UCSD-AML1 (cell line): ENCODE data around the gene CD2AP.

ENCODE experiments used
- DNase-seq: peaks from one replicate; lab custom pipeline; 2025; ENCODE audit not compliant: unreplicated experiment; lab: John Stamatoyannopoulos, UW

The CD2AP gene

DNA sequence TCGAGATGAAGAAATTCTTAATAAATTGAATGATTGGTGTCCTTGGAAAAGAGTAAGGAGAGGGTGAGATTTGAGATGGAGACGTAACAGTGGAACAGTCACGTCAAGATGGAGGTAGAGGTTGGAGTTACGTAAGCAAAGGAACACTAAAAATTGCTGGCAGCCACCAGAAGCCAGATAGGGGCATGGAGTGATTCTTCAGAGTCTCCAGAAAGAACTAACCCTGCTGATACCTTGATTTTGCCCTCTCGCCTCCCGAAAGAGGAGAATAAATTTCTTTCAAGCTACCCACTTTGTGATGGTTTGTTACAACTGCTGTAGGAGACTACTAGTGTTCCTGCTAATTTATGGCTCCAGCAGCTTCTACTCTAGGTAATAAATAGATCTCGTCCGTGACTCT is 17.6 kb downstream of the CD2AP start:
- no peak for DNase-seq

DNA sequence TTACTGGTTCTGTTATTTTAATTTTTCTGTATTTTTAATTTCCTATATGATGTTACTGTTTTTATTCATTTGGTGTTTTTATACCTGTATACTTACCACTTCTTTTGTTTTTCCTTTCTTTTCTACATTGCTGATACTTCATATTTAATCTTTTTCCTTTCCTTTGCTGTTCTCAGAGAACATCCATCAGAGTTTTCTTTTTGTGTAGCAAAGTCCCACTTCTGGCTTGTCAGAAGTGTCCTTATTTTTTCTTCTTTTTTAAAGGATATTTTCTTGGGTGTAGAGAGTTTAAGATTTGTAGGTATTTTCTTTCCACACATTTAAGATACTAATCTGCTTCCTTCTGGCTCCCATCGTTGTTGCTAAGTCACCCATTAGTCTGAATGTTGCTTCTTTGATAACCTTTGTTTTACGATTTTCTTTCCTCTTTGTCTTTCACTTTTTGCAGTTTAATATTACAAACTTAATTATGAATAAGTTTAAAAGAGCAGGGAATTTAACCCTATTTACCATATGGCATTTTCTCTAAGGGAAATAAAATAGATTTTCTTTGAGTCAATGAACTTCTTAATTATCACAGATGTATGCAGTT is 18.5 kb downstream of the CD2AP start:
- DNase-seq = no peak

DNA sequence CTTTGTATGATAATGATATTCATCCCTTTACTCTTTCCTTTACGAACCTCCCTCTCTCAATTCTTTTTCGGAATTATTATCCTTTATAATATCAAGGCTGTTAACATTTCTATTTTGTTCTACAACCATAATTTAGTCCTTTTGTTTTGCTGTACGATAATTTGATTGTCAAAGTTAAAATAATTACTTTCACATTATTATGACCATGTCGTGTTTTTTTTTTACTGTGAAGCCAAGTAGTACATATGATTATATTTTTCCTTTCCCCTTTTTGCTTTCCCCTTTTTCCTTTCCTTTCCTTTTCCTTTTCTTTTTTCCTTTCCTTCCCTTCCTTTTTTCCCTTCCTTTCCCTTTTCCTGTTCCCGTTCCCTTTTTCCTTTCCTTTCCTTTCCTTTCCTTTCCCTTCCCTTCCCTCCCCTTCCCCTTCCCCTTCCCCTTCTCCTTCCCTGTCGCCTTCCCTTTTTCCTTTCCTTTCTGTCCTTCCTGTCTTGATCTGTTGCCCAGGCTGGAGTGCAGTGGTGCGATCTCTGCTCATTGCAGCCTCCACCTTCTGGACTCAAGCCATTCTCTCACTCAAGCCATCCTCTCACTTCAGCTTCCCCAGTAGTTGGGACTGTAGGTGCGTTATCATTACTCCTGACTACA is 19.5 kb downstream of the CD2AP start:
- no peak for DNase-seq

DNA sequence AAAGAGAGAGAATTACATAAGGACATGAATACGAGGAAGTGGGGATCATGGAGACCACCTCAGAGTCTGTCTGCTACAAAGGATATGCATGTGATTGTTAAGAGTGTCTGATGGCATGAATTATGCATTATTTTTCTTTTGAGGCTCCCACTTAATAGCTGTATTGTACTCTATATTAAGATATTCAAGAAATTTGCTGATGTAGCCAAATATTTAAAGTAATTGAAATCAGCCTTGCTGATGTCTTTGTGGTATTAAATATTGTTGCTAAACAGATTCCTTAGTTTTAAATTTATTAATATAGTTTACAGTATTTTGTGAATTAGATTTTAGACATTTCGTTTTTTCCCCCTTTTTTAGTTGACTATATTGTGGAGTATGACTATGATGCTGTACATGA is 25.3 kb downstream of the CD2AP start:
- no peak for DNase-seq

DNA sequence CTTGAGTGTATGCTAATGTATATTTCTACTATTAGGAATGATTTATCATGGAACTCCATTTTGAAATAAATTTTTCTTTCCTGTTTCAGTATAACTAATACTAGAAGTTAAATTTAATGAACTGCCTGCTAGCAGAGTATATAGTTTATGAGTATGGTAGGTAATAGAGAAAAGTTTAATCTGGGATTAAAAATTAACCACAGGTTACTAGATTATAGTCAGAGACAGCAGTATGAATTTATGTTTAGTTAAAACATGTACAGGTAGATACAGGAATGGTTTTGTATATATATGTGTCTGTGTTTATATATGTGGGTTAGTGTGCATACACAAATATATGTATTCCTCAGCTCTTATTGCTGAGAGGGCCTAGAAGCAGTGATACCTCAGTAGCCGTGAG is 32.3 kb downstream of the CD2AP start:
- no peak for DNase-seq

DNA sequence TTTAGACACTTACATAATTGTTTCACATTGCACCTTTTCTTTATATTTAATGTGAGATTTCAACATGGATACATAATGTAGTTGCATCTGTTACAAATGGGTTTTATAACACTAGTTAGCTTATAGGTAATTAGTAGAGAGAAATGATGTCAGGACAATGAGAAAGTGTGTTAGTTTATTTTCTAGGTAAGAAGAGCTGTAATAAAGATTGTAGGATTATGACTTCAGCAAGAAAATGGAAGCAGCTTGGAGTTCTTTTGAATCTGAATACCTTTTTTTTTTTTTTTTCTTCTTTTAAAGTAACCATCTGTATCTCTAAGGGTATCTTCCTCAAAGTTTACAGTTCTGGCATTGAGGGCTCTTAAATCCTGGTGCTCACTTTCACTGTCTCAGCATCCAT is 35.3 kb downstream of the CD2AP start:
- DNase-seq = no peak

DNA sequence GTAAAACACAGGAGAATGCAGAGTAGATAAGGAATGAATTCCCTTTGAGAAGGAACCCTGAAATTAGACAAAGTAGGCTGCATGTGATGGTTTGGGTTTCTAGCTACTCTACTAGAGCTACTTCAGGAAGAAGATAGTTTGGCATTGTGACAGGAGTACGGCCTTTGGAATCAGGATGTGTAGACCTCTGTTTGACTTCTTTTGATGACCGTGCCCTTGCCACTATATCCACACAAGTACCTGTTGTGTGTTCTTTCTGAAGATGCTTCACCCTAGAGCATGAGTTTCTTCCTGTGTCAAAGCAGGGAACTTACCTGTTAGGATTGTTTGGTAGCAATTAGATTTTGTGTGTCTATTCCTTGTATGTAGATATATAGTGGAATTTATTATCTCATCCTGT is 41.7 kb downstream of the CD2AP start:
- DNase-seq = no peak

DNA sequence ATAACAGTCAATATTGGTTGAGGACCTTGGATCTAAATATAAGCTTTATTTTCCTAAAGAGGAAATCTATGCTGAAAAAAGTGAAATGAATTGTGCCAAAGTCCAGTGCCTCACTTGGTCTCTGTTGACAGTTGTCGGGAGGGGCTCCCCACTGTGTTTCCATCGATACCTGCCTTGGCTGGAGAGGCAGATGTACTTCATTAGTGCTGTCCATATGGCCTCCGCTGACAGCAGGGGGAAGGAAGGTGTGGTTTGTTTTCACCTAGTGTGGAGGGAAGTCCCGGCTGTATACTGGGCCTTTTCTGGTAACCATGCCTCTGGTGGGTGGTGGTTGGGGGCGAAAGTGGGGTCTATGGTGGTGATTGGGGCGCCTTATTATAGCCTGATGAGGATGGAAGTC is 42.7 kb downstream of the CD2AP start:
- DNase-seq = no peak

DNA sequence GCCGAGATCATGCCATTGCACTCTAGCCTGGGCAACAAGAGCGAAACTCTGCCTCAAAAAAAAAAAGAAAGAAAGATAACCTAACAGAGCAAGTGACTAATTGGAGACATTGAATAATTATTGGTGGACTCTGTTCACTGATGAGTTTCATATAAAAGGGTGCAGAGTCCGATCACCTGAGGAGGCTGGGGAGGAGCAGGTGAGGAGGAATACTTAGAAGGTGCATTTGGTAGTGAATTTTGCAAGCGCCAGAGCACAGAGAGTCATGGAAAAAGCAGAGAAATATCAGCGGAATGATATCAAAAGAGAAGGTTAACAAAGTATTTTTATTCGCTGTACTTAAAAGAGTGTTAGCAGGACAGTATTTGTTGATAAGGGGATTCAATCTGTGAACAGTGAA is 44.4 kb downstream of the CD2AP start:
- DNase-seq = no peak

DNA sequence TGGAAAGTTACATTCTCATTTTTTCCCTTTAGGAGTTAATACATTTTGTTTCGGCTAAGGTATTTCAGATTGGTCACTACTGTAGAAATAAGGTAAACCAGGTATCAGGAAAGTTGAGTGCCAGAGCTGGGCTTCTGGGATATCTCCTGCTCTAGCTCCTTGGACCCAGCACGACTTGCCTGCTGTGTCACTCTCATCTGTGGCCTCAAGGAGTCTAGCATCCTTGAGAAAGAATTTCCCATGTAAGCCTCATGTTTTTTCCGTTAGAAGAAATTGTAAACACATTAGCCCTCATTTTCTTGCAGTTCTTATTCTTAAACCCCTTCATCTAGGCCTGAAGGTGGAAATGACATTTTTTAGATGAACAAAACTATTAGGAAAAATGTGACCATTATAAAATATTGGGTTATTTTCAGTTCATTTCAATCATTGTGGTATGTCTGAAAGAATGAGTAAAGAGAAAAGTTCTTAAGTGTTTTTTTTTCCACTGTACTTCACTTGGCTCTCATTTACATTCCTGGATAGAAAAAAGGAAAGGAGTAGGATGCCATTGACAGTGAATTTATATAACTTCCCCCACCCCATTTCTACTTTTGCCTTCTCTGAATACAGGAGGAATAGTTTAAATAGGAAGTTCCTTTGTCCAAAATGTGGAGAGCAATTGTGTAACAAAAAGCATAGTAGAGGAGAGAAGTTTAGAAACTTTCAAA is 46.7 kb downstream of the CD2AP start:
- no peak for DNase-seq

DNA sequence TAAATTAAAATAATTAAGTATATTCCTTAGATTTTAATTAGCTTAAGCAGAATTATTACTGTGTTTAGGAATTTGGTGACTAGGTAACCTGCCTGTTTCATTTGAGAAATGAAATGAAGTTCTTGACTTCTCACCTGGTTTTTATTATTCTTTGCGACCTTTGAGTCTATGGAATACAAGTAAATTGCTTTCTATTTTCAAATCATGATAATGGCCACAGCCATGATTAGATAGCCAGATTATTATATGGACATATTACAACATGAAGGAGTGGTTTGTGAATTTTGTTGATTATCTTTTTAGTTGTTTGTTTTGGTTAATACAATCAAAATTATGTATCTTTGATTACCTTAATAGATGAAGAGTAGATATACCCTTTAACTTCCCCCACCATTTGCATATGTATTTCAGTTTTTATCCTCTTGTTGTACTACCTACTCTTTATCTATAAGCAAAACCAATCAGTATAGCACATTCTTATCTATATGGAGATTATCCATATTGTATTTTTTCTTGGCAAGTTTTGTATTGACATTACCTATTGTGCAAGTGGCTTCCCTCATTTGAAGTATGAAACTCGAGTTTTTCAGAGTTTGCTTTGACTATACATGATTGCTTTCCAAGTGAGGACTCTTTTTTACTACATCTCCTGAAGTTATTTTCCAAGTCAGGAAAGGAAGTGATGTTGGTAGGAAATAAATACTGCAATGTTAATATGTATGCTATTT is 47.9 kb downstream of the CD2AP start:
- no peak for DNase-seq

DNA sequence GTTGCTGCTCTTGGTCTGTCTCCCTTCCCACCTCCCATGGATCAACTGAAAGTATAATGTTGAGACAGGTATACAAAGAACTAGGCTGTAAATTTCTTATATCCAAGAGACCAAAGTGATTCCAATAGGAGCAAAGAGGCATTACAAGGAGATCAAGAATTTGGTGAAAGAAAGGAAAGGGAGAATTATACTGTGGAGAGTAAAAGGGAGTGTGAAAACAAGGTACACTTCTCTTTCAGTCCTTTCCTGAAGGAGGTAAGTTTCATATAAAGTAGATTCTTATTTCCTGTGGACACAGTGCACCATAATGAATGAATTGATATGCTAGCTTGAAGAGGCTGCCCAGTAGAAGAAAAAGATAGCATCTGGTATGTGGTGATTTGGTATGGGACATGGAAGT is 49.7 kb downstream of the CD2AP start:
- DNase-seq = no peak

DNA sequence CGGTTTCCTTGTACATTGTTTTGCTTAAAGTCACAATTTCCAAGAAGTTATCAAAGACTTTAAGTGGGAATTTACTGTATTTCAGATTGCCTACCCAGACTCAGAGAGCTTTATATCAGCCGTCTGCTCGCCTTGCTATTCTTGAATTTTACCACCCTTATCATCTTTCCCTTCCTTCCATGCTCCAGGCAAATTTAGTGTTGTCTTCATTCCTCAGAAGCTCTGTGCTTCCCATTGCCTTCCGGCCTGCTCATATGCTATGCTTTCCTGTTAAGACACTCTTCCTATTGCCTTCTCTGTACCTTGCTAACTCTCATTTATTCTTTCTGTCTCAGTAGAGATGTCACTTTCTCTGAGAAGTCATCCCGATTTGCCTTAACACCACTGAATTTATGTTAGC is 52.1 kb downstream of the CD2AP start:
- DNase-seq = no peak

DNA sequence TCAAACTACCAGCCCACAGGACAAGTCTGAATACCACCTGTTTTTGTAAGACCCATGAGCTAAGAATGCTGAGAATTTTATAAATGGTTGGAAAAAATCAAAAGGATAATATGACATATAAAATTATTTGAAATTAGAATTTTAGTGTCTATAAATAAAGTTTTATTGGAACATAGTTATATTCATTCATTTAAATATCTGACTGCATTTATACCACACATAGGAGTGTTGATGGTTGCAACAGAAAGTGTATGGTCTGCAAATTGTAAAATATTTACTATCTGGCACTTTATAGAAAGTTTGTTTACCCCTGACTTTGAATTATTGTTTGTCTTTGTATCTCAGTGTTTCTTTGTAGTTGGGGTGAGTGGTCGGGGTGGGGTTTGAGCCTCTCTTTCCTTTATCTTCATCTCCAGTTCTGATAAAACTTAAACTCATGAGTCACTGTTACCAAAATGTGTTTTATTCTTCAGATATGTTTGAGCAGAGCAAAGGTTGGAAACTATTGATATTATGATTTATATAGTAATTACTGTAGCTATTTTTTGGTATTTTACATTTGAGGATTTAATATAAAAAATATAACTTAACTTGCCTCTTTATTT is 55.5 kb downstream of the CD2AP start:
- DNase-seq = no peak

DNA sequence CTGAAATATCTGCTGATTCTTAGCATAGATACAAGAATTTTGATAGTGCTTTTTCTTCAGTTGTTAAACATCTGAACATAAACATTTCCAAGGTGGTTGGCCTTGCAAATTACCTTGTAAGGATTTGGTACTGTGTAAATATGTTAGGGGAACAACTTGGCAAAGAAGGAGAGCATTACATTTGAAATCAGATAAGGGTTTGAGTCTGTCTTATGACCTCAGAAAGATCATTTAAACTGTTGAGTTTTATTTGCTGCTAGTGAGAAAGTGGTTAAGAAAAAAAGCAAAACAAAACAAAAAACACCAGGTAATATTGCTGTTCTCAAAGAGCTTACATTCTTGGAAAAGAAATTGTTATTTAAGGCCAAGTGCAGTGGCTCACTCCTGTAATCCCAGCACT is 56.5 kb downstream of the CD2AP start:
- no peak for DNase-seq

DNA sequence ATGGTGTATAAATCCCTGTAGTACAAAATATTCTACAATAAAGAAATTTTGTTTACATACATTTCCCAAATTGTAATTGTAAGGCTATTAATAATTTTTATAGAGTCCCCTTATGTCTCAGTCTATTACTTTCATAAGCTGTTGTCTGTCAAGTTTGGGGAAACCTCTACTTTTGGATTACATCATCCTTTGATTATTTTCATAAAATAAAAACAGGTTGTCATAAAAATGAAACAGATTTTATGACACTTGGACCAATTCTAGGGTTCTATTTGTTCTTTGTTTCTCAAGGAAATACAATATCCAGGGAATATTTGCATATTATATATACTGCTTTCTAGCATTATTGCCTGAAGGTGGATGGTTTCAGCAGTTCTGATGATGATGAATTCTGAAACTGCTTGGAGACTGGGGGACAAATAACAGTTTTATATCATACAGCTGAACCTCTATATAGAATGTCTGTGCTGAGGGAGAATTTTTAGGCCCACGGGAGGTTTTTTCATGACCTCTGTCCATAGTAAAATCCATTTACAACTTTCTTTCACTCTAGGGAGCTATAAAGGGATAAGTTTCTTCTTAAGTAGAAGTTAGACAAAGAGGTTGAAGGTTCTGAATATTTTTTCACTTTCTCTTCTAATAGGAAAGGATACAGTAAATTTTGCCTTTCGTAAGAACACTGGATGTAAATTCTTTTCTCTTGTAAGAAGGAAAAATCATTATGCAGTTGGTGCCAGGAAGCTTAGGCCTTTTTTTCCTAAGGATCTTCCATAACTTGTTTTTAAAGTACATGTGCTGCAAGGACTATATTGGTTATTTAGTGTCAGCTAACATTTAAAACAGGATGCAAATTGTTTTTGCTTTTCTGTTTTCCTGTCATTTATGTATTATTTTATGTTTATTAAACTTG is 58.0 kb downstream of the CD2AP start:
- DNase-seq = no peak

DNA sequence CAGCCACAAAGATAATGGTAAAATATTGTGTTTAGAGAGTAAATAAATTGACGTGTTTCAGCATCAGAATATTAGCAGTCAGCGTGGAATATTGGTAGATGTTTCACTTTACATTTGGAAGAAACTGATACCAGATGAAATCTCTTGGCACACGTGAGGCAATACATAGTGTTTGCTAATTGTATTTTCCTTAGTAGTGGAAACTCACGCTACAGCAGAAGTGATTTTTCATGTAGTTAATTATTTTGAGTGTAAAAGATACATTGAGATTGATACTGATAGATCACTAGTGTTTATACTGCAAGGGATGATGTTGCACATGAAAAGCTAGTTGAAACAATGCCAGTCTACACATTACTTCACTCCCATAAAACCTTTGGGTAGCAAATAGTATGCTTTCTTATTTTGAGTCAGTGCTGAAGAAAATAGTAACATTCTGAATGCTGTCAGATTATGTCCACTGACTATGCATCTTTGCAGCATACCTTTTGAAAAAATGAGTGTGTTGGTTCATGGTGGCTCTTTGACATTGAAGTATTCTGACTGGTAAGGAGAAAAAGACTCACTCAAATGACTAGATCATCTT is 59.3 kb downstream of the CD2AP start:
- DNase-seq = no peak

DNA sequence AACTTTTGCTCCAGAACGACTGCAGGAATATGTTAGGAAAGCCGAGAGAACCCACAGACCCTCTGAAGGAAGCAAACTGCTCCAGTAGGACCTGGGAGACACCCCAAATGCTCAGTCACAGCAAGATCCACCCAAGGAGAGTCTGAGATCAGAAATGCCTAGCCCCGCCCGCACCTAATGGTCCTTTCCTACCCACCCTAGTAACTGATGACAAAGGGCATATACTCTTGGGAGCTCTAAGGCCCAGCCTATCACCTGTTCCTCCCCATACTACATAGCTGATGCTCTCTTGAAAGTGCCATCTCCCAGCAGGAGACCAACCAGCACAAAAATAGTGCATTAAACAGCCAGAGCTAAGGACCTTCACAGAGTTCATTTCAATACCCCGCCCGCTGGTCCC is 67.6 kb downstream of the CD2AP start:
- DNase-seq = no peak

DNA sequence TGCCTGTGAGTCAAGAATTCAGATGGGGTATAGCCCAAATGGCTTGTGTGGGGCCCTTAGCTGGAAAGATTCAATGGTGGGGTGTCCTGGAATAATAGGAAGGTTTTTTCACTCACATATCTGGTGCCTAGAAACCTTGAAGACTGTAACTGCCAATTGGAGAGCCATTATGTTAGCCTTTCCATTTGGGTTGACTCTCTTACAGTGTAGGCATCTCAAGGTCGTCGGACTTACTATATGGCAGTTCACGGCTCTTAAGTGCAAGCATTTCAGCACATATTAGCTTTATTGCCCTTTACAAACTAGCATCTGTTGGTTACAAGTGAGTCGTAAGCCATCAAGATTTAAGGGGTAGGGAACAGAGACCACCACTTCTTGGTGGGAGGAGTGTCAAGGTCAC is 74.1 kb downstream of the CD2AP start:
- DNase-seq = no peak

DNA sequence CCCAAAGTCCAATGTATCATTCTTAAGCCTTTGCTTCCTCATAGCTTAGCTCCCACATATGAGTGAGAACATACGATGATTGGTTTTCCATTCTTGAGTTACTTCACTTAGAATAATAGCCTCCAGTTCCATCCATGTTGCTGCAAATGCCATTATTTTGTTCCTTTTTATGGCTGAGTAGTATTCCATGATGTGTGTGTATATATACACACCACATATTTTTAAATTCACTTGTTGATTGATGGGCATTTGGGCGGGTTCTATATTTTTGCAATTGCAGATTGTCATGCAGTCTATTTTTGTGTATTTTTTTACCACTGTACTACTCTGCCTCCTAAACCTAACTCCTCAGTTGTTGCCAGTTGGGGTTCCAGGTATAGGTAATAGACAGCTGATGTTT is 74.7 kb downstream of the CD2AP start:
- no peak for DNase-seq
